Activated T-helper 1 cell treated with anti-CD3 and anti-CD28 coated beads, Interleukin-12 subunit alpha, Interleukin-12 subunit beta, Interleukin-2, Interleukin-4 antibody, amounts not matched to agents 30 ng/mL and 10 ng/mL and 1 ng/mL, durations not matched to agents 14 hours and 24 hours and 36 hours (primary cell): ENCODE results near the gene KCNMA1. TPM values are rescaled to one million over a fixed set of nuclear protein-coding genes. Genes with fewer than 3 reads are reported as not detected.

Experiments
- DNase-seq: peaks from one replicate; pipeline ENCODE4 v3.0.0; 2021; ENCODE audit warnings: low spot score
- H3K27ac Mint-ChIP-seq: one replicate; pipeline ENCODE4 v1.8.0; 2021; ENCODE audit warnings: mild to moderate bottlenecking, mixed read lengths
- H3K27me3 Mint-ChIP-seq: one replicate; pipeline ENCODE4 v1.8.0; 2022; ENCODE audit warnings: mild to moderate bottlenecking, moderate library complexity, mixed read lengths; ENCODE audit not compliant: insufficient read depth
- H3K36me3 Mint-ChIP-seq: one replicate; pipeline ENCODE4 v1.8.0; 2021; ENCODE audit warnings: low read depth, mixed read lengths
- H3K4me1 Mint-ChIP-seq: one replicate; pipeline ENCODE4 v1.8.0; 2021; ENCODE audit warnings: low read depth, mixed read lengths
- H3K4me3 Mint-ChIP-seq: one replicate; pipeline ENCODE4 v1.8.0; 2021; ENCODE audit warnings: mild to moderate bottlenecking, moderate library complexity, mixed read lengths
- H3K9me3 Mint-ChIP-seq: one replicate; pipeline ENCODE4 v1.8.0; 2021; ENCODE audit warnings: mixed read lengths
- intact Hi-C: fragments of 100-400 bp; cut with micrococcal nuclease; formaldehyde crosslinking; loops from one replicate; pipeline ENCODE4 v1.15.1; 2024
- total RNA-seq: library from RNA; stranded (reverse); gene quantifications from 2 replicates; pipeline ENCODE4 v1.2.3, GENCODE V29; 2022

The KCNMA1 gene
- total RNA-seq, 1 donor from 2014 or later: not detected

- Mint-ChIP-seq H3K4me3 (no peak overlapping the region), H3K27ac (no peak overlapping the region), H3K36me3 (no peaks in the 10 kb centered on the region), H3K9me3 (no peaks in the 10 kb centered on the region), H3K27me3 (no peaks in the 10 kb centered on the region), H3K4me1 (no peaks in the 10 kb centered on the region)
- no peak for DNase-seq
- intact Hi-C loops: no loop called here
These were observed 428.8 kb downstream of the KCNMA1 start for GRCh38 chr10:77208684-77209256.

GRCh38 chr10:77207828-77208185 lies 429.8 kb downstream of the KCNMA1 start:
- no peak for DNase-seq
- H3K4me3 Mint-ChIP-seq: no peak overlapping the region
- no peaks in the 10 kb centered on the region for H3K27me3 Mint-ChIP-seq
- no peaks in the 10 kb centered on the region for H3K9me3 Mint-ChIP-seq
- intact Hi-C loops: no loop called here
- no peaks in the 10 kb centered on the region for H3K36me3 Mint-ChIP-seq
- no peaks in the 10 kb centered on the region for H3K4me1 Mint-ChIP-seq
- no peak overlapping the region for H3K27ac Mint-ChIP-seq

DNA sequence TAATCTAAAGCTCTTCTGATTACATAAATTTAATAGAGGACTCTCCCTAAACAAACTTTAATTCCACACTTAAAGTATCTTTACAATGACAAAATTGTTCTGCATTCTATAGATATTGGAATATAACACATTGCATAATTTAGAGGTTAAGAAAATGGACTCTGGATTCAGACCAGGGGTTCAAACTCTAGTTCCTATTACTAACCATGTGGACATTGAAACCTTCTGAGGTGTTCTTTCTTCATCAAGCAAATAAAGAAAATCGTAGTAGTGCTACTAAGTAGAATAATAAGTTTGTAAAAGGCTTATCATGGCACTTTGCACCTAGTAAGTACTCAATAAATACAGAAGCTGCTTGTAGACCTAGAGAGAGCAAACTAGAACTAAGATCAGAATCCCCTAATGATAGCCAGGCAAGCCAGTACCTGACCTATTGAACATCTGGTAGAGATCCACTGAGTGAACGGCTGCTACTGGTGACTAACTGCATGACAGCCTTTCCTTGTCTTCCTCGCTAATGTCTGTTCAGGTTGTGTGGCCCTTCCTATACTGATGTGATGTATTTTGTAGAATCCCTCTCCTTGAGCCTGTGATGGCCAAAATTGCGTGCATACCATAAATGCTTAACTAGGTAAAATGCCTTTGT lies 430.3 kb downstream of the KCNMA1 start:
- no peaks in the 10 kb centered on the region for H3K9me3 Mint-ChIP-seq
- no peaks in the 10 kb centered on the region for H3K27me3 Mint-ChIP-seq
- H3K36me3 Mint-ChIP-seq: no peaks in the 10 kb centered on the region
- H3K27ac Mint-ChIP-seq: no peak overlapping the region
- H3K4me3 Mint-ChIP-seq: no peak overlapping the region
- DNase-seq: no peak
- intact Hi-C loops: no loop called here
- no peaks in the 10 kb centered on the region for H3K4me1 Mint-ChIP-seq

DNA sequence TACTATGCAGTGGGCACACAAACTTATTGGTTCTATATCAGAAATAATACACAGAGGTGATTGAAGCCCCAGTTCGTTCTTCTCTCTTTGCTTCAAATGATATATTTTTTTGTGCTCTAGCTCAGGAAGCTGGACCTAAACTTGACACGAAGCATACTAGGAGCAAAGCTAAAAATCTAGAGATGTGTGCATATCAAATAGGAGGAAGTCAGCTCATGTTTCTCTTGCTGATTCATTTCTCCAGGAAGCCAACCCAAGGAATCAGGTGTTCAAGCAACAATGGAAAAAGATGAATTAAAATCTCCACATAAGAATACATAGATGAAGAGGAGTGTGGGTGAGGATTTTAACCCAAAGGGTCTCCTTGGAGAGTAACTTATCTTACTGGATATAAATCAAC lies 432.5 kb downstream of the KCNMA1 start:
- intact Hi-C loops: no loop called here
- H3K9me3 Mint-ChIP-seq: no peaks in the 10 kb centered on the region
- no peaks in the 10 kb centered on the region for H3K36me3 Mint-ChIP-seq
- H3K4me1 Mint-ChIP-seq: no peaks in the 10 kb centered on the region
- no peak overlapping the region for H3K27ac Mint-ChIP-seq
- no peaks in the 10 kb centered on the region for H3K27me3 Mint-ChIP-seq
- no peak for DNase-seq
- no peak overlapping the region for H3K4me3 Mint-ChIP-seq

- H3K4me1 Mint-ChIP-seq: no peaks in the 10 kb centered on the region
- H3K4me3 Mint-ChIP-seq: no peak overlapping the region
- DNase-seq: no peak
- no peaks in the 10 kb centered on the region for H3K27me3 Mint-ChIP-seq
- no peaks in the 10 kb centered on the region for H3K36me3 Mint-ChIP-seq
- no peak overlapping the region for H3K27ac Mint-ChIP-seq
- no peaks in the 10 kb centered on the region for H3K9me3 Mint-ChIP-seq
- intact Hi-C loops: no loop called here
These were observed 433.4 kb downstream of the KCNMA1 start for GRCh38 chr10:77204171-77204570.

DNA sequence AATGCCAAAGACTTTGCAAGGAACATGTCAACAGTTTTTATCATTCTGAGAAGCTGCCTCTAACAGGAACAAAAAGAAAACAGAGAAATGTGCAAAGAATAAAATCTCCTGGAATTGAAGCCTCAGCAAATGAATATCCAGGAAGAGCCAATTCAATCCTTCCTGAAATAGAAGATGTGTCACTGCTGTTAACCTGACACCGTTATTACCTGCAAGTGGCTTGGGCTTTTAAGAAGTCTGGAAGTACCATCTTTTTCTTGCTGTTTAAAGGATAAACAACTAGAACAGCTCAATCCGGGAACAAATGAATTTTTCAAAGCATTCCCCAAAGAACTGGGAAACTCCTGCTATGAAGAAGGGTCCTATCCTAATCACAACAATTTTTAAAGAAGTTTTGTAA lies 434.8 kb downstream of the KCNMA1 start:
- Mint-ChIP-seq H3K36me3 (no peaks in the 10 kb centered on the region), H3K27ac (no peak overlapping the region), H3K4me1 (no peaks in the 10 kb centered on the region), H3K27me3 (no peaks in the 10 kb centered on the region), H3K4me3 (no peak overlapping the region), H3K9me3 (no peaks in the 10 kb centered on the region)
- no peak for DNase-seq
- intact Hi-C loops: no loop called here

GRCh38 chr10:77201135-77202106 lies 436.2 kb downstream of the KCNMA1 start:
- DNase-seq: no peak
- Mint-ChIP-seq H3K27ac (no peak overlapping the region), H3K9me3 (no peaks in the 10 kb centered on the region), H3K36me3 (no peaks in the 10 kb centered on the region), H3K27me3 (no peaks in the 10 kb centered on the region), H3K4me1 (no peaks in the 10 kb centered on the region), H3K4me3 (no peak overlapping the region)
- intact Hi-C loops: no loop called here

DNA sequence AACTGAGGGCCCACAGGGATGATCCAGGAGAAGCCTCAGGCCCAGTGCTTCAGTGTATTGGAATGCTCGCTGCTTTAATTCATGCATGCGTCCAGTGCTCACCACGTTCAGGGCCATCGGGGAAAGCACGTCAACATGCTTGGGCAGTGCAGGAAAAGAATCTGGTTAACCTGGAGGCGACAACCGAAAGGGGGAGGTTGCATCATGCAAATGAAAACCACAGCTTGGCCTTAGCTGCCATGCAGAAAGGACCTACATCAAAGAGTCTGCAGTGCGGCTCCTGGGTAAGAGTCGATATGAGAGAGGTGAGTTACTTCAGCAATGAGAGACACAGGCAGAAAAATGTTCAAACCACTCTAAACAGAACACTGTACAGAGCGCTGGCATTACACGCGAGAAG lies 440.1 kb downstream of the KCNMA1 start:
- H3K4me1 Mint-ChIP-seq: no peaks in the 10 kb centered on the region
- DNase-seq: no peak
- no peaks in the 10 kb centered on the region for H3K27me3 Mint-ChIP-seq
- no peak overlapping the region for H3K4me3 Mint-ChIP-seq
- intact Hi-C loops: no loop called here
- no peaks in the 10 kb centered on the region for H3K9me3 Mint-ChIP-seq
- H3K27ac Mint-ChIP-seq: no peak overlapping the region
- no peaks in the 10 kb centered on the region for H3K36me3 Mint-ChIP-seq

- Mint-ChIP-seq H3K27ac (no peak overlapping the region), H3K36me3 (no peaks in the 10 kb centered on the region), H3K27me3 (no peaks in the 10 kb centered on the region), H3K4me3 (no peak overlapping the region), H3K9me3 (no peaks in the 10 kb centered on the region), H3K4me1 (no peaks in the 10 kb centered on the region)
- intact Hi-C loops: no loop called here
- no peak for DNase-seq
These were observed 441.0 kb downstream of the KCNMA1 start for GRCh38 chr10:77196614-77197013.

DNA sequence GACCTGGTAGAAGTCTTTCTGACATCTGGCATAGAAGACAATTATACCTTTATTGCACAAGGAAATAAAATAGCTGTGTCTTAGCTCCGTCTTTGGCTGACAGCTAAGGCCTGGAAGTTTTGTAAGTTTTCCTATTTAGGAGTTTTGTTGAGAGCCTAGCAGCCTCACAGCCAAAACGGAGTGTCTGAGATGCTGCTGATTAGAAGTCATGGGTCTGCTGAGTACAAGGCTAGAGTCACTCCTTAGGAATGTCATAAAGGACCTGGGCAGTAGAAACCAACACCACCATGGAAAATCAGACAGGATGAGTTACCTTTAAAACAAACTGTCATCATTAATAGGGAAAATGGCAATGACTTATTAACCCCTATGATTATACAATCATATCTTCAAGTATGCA lies 442.5 kb downstream of the KCNMA1 start:
- Mint-ChIP-seq H3K36me3 (no peaks in the 10 kb centered on the region), H3K27me3 (no peaks in the 10 kb centered on the region), H3K9me3 (no peaks in the 10 kb centered on the region), H3K4me1 (no peaks in the 10 kb centered on the region), H3K27ac (no peak overlapping the region), H3K4me3 (no peak overlapping the region)
- intact Hi-C loops: no loop called here
- no peak for DNase-seq

DNA sequence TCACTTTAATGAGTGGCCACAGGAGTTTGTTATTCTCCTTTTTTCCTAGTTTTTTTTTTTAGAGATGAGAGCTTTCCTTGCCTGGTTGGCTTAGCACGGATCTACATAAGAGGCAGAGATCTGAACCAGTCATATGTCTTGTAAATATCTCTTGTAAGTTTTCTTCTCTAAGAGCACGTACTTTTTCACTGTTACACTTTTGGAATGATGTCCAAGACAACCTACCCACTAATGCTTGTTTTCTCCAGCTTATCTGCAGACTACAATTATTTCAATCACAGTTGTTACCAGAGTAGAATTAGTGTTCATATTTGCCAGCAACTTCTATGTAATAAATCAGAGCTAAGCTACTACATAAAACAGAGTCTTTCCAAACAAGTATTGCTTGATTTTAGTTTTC lies 444.6 kb downstream of the KCNMA1 start:
- Mint-ChIP-seq H3K36me3 (no peaks in the 10 kb centered on the region), H3K27ac (no peak overlapping the region), H3K27me3 (no peaks in the 10 kb centered on the region), H3K4me3 (no peak overlapping the region), H3K9me3 (no peaks in the 10 kb centered on the region), H3K4me1 (no peaks in the 10 kb centered on the region)
- intact Hi-C loops: no loop called here
- no peak for DNase-seq

DNA sequence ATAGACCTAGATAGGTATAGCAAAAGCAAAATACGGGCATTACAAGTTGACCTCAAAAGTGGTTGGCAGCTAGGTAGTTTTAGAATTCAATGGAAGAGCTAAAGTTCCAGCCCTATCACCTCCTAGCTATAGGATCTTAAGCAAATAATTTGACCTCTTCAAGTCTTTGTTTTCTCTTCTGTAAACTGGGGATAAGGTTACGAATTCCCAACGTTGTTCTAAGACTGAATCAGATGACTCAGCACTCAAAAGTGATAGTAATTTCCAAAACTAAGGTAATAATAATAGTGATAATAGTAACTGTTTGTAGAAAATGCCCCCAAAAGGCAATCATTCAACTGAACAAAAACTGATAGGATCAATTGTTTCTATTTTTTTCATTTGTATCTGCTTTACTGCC lies 445.2 kb downstream of the KCNMA1 start:
- no peaks in the 10 kb centered on the region for H3K9me3 Mint-ChIP-seq
- H3K4me1 Mint-ChIP-seq: no peaks in the 10 kb centered on the region
- DNase-seq: no peak
- H3K36me3 Mint-ChIP-seq: no peaks in the 10 kb centered on the region
- H3K27ac Mint-ChIP-seq: no peak overlapping the region
- H3K4me3 Mint-ChIP-seq: no peak overlapping the region
- H3K27me3 Mint-ChIP-seq: no peaks in the 10 kb centered on the region
- intact Hi-C loops: no loop called here

DNA sequence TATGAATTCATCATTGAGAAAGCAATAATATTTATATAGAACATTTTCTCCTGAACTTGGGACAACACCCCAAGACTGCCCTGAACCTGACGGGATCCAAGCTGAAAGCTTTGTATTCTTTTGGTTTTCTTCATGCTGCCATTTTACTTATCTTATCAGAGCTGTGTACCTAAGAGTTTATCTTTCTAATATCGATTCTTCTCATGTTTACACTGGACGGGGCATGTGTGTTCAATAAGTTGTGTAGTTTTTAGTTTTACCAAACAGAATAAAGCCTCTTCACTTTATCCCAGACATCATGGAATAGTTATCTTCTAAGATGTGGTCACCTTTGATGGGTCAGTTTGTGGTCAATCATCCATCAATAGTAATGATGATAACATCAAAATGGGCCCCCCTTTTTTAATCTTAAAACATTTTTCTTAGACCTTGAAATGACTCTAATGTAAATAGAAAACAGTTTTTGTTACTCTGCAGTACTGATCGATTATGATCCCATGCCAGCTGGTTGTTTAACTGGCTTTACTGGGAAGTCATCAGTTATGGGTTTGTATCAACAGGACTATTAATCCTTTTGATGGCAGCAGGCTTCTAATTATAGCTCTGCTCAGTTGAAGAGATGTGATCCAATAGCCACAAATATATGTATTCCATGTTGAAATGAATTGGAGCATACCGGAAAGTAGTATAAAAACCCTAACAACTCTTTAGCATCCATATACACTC lies 446.1 kb downstream of the KCNMA1 start:
- Mint-ChIP-seq H3K4me1 (no peaks in the 10 kb centered on the region), H3K4me3 (no peak overlapping the region), H3K27me3 (no peaks in the 10 kb centered on the region), H3K36me3 (no peaks in the 10 kb centered on the region), H3K9me3 (no peaks in the 10 kb centered on the region), H3K27ac (no peak overlapping the region)
- intact Hi-C loops: no loop called here
- DNase-seq: no peak
